Panc1 (cell line): Measurements from ENCODE around the gene DYNC2LI1. TPM values are rescaled to one million over a fixed set of nuclear protein-coding genes. Genes with fewer than 3 reads are reported as not detected.
A peak's percentile ranks its signal among the peaks of the same experiment; 100 is the strongest.

Source experiments
- ATAC-seq: fragments of 200-7000 bp; cut with Tn5 transposase; 2 replicates; pipeline ENCODE4 v1.9.1; 2020; ENCODE audit warnings: mild to moderate bottlenecking, moderate library complexity
- BruUV-seq: library from RNA; stranded (reverse); fragments of 400-500 nt; replicated peaks from 2 replicates; lab custom pipeline; 2021; lab: Mats Ljungman, UMichigan
- CTCF ChIA-PET: fragments of 300-600 bp; sonication (Branson Sonifier 250); formaldehyde crosslinking; loops from one replicate; lab custom pipeline; 2022; ENCODE audit warnings: antibody characterized with exemption; lab: Charles Lee
- POLR2A ChIA-PET: fragments of 300-600 bp; sonication (Branson Sonifier 250); formaldehyde crosslinking; loops from one replicate; lab custom pipeline; 2022; ENCODE audit warnings: antibody characterized with exemption; lab: Charles Lee
- DNase-seq: peaks from one replicate; pipeline ENCODE4 v3.0.0-alpha.2; 2010; ENCODE audit warnings: low read depth, low spot score
- H3K27ac ChIP-seq: 2 replicates; pipeline ENCODE4 v1.5.1; 2011; ENCODE audit warnings: mild to moderate bottlenecking, low read length, inconsistent platforms
- H3K27me3 ChIP-seq: fragments of 200-500 bp; sonication (Bioruptor generic); 2 replicates; pipeline ENCODE4 v1.6.0; 2014; ENCODE audit warnings: low read length, inconsistent platforms; ENCODE audit not compliant: control insufficient read depth, insufficient read depth
- H3K36me3 ChIP-seq: fragments of 200-500 bp; sonication (Bioruptor generic); 2 replicates; pipeline ENCODE4 v1.5.1; 2014; ENCODE audit warnings: inconsistent platforms, mild to moderate bottlenecking, low read length, moderate library complexity; ENCODE audit not compliant: control insufficient read depth, insufficient read depth
- H3K4me1 ChIP-seq: 2 replicates; pipeline ENCODE4 v1.5.1; 2011; ENCODE audit warnings: inconsistent platforms, mild to moderate bottlenecking, low read length, moderate library complexity; ENCODE audit not compliant: control insufficient read depth, insufficient read depth
- H3K4me3 ChIP-seq, 2 experiments: 2 replicates each; pipeline ENCODE4 v1.5.1; 2011 to 2012; ENCODE audit warnings: low read depth in 2 of 2, low read length in 2 of 2, mild to moderate bottlenecking in 2 of 2, inconsistent platforms in 1 of 2, moderate library complexity in 1 of 2
- H3K9me3 ChIP-seq: fragments of 200-500 bp; sonication (Bioruptor generic); 2 replicates; pipeline ENCODE4 v1.5.1; 2014; ENCODE audit warnings: low read depth, mild to moderate bottlenecking, inconsistent platforms, low read length, moderate library complexity; ENCODE audit not compliant: control insufficient read depth, insufficient read depth
- CTCF ChIP-seq: fragments of 450-650 bp; IDR thresholded peaks from 2 replicates; pipeline ENCODE4 v1.5.1; 2017; ENCODE audit warnings: mild to moderate bottlenecking
- POLR2AphosphoS5 ChIP-seq: IDR thresholded peaks from 2 replicates; pipeline ENCODE4 v1.6.1; 2012; ENCODE audit warnings: mild to moderate bottlenecking, low read depth, low read length, moderate library complexity
- SIN3A ChIP-seq: IDR thresholded peaks from 2 replicates; pipeline ENCODE4 v1.6.1; 2012; ENCODE audit warnings: low read depth, mild to moderate bottlenecking, low read length, moderate library complexity, borderline replicate concordance; ENCODE audit not compliant: insufficient read depth
- TCF7L2 ChIP-seq: IDR thresholded peaks from 2 replicates; pipeline ENCODE4 v1.6.1; 2011; ENCODE audit warnings: mild to moderate bottlenecking, low read depth, low read length, inconsistent platforms
- in situ Hi-C: cut with HindIII; loops from 2 replicates; pipeline ENCODE4 v1.10.0; 2016; ENCODE audit warnings: low sequenced_read_pairs, low pct_unique_long_range_greater_than_20kb
- intact Hi-C: fragments of 100-400 bp; cut with micrococcal nuclease; formaldehyde crosslinking; loops from one replicate; pipeline ENCODE4 v1.10.0; 2022; ENCODE audit not compliant: unreplicated experiment
- total RNA-seq: library from RNA; stranded (reverse); gene quantifications from one replicate; pipeline ENCODE4 v1.2.1, GENCODE V29; 2021; ENCODE audit not compliant: unreplicated experiment
- TF ChIP-seq, protein P1 (sequence below), 2 experiments: IDR thresholded peaks; 2 replicates each; pipeline ENCODE4 v1.6.1; 2011 to 2012; ENCODE audit warnings: low read depth in 2 of 2, control low read depth in 1 of 2, low read length in 1 of 2, mild to moderate bottlenecking in 1 of 2, moderate library complexity in 1 of 2; ENCODE audit not compliant: insufficient read depth in 1 of 2

DYNC2LI1 gene
- total RNA-seq, 1 experiment from 2014 or later, result 8.5 TPM

DNA sequence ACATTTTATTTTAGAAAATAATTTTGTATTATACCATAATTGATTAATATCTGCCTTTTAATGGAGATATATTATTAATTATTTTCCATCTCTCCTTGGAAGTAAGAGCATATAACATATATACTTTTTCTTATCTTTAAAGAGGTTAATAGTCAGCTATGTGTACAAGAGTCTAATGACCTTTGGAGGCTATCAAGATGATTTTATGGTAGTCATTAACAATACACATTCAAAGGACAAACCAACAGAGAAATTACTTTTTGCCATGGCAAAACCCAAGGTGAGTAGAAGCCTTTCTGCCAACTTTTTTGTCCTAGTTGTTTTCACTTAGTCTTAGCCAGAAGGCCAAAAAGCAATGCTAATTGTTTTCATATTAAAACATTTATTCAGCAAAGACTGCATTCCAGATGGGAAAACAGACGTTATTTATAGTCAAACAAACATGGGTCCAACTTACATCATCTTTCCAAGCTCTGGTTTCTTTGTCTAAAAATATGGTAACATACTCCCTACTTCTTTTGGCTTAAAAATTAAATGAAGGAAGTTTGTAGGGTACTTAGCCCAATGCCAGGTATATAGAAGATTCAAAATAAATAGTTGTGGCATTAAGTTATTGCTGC, 9.6 kb upstream of the DYNC2LI1 start:
- Histone ChIP-seq H3K36me3 (no peaks in the 10 kb centered on the region), H3K4me3 (no peak overlapping the region), H3K4me1 (peaks cover 9% of the 10 kb centered on the region), H3K9me3 (no peaks in the 10 kb centered on the region), H3K27ac (no peak overlapping the region), H3K27me3 (no peaks in the 10 kb centered on the region)
- no peak for ATAC-seq
- in situ Hi-C loops (no loop called here), intact Hi-C loops (no loop called here)
- no peak for DNase-seq
- CTCF ChIA-PET, result no interaction called here
- POLR2A ChIA-PET, result interaction anchor here (0.6 to 0.7 kb wide), 2 partner anchors 11 to 17 kb away, joined by 3 to 7 read pairs; no protein-coding TSS in a partner anchor
- no peak for TF ChIP-seq TCF7L2
- TF ChIP-seq CTCF, result no peak
- TF ChIP-seq POLR2AphosphoS5, result no peak
- TF ChIP-seq, protein P1, sequence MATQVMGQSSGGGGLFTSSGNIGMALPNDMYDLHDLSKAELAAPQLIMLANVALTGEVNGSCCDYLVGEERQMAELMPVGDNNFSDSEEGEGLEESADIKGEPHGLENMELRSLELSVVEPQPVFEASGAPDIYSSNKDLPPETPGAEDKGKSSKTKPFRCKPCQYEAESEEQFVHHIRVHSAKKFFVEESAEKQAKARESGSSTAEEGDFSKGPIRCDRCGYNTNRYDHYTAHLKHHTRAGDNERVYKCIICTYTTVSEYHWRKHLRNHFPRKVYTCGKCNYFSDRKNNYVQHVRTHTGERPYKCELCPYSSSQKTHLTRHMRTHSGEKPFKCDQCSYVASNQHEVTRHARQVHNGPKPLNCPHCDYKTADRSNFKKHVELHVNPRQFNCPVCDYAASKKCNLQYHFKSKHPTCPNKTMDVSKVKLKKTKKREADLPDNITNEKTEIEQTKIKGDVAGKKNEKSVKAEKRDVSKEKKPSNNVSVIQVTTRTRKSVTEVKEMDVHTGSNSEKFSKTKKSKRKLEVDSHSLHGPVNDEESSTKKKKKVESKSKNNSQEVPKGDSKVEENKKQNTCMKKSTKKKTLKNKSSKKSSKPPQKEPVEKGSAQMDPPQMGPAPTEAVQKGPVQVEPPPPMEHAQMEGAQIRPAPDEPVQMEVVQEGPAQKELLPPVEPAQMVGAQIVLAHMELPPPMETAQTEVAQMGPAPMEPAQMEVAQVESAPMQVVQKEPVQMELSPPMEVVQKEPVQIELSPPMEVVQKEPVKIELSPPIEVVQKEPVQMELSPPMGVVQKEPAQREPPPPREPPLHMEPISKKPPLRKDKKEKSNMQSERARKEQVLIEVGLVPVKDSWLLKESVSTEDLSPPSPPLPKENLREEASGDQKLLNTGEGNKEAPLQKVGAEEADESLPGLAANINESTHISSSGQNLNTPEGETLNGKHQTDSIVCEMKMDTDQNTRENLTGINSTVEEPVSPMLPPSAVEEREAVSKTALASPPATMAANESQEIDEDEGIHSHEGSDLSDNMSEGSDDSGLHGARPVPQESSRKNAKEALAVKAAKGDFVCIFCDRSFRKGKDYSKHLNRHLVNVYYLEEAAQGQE (IDR thresholded peaks at IDR 0.05; ENCODE audit: insufficient read depth in 1 of 2, low read depth in 2 of 2, low read length in 1 of 2), result no peak
- TF ChIP-seq SIN3A, result no peak
- no TSS peak for BruUV-seq

GRCh38 chr2:43766006-43766405, 7.8 kb upstream of the DYNC2LI1 start:
- ChIA-PET POLR2A (no interaction called here), CTCF (interaction anchor here (1.0 kb wide), 1 partner anchor 1013 kb away, joined by 3 read pairs; no protein-coding TSS in a partner anchor)
- DNase-seq (no peak), ATAC-seq (no peak)
- TF ChIP-seq POLR2AphosphoS5 (no peak), TCF7L2 (no peak), SIN3A (no peak), CTCF (no peak)
- TF ChIP-seq, protein P1 (IDR thresholded peaks at IDR 0.05; ENCODE audit: insufficient read depth in 1 of 2, low read depth in 2 of 2, low read length in 1 of 2), result no peak
- BruUV-seq, result TSS peak; percentile 76
- no peaks in the 10 kb centered on the region for H3K9me3 ChIP-seq
- H3K36me3 ChIP-seq, result no peaks in the 10 kb centered on the region
- intact Hi-C loops, result no loop called here
- no peaks in the 10 kb centered on the region for H3K27me3 ChIP-seq
- in situ Hi-C loops, result no loop called here
- H3K27ac ChIP-seq, result no peak overlapping the region
- no peak overlapping the region for H3K4me3 ChIP-seq
- peaks cover 2% of the 10 kb centered on the region; the same call in 1 of the 2 replicates for H3K4me1 ChIP-seq
